Stimulated activated CD4-positive, alpha-beta T cell treated with anti-CD3 and anti-CD28 coated beads, TNF-alpha, amount 100 ng/mL, for 1 hour (primary cell): ENCODE data around the gene SQSTM1.
"Not testable (repeated sequence)": the region's sequence is repeated elsewhere in the genome, so short reads cannot be mapped to it uniquely, and the experiment has no call there.

Experiments used
- DNase-seq, 3 donors: peaks; one replicate each; pipeline ENCODE4 v3.0.0-alpha.2; 2020; ENCODE audit warnings: low read depth in 3 of 3, low spot score in 1 of 3

The SQSTM1 gene

GRCh38 chr5:179820483-179821297, at the start of gene SQSTM1:
Gene SQSTM1, plus strand, starts transcription at chr5:179820905. Its CDS starts 32 bp downstream, at chr5:179820937.
- peak; percentile 60 to 83 (median 80) for DNase-seq

DNA sequence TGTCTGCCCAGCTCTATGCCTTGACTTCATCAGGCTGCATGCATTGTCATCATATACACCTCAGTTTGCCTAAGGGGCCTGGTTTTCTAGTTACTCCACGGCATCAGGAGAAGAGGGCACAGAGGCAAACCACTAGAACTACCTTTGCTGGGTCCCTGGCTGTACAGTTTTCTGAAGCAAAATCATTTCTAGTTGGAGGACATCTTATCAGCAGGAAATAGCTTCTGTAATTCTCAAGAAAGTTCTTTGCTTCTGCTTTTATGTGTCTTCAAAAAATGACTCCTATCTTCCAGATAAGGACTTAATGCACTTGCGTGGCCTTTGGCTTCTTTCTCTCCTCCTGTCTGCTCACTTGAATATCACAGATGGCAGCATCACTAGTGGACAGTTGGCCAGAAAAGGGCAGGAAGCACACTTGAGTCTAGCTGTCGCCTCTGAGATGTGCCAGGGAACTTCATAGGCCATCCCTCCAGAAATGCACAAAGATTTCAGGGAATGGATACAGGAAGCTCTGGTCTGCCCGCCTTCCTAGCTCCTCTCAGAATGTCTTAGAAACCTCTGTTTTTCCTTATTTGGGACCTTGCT, 49.3 kb upstream of the SQSTM1 start:
- DNase-seq, result no peak

DNA sequence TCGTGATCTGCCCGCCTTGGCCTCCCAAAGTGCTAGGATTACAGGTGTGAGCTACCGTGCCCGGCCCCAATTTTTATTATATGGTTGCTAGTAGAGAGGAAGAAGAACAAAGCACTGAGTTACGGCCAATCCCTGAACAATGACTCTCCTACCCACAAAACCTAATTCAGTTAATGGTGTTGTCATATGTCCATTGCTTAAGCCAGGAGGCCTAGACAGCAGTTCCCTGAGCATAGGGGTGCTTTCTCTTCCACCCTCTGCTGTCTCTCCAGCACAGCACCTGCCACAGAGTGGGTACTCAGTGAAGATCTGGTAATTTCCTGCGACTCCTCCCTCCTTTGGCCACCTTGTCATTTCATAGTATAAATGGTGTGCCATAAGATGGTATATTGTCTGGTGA, 48.4 kb upstream of the SQSTM1 start:
- DNase-seq, result no peak

- DNase-seq, result no peak
These were observed 47.0 kb upstream of the SQSTM1 start for GRCh38 chr5:179773686-179774040.

- DNase-seq, result no peak
These were observed 46.3 kb upstream of the SQSTM1 start for GRCh38 chr5:179774442-179774841.

GRCh38 chr5:179776411-179776938, 44.2 kb upstream of the SQSTM1 start:
- DNase-seq, result no peak

GRCh38 chr5:179777456-179777855, 43.2 kb upstream of the SQSTM1 start:
- DNase-seq, result no peak

GRCh38 chr5:179777909-179778308, 42.8 kb upstream of the SQSTM1 start:
- no peak for DNase-seq

- no peak for DNase-seq
These were observed 42.1 kb upstream of the SQSTM1 start for GRCh38 chr5:179778591-179778990.

GRCh38 chr5:179779826-179780225, 40.9 kb upstream of the SQSTM1 start:
- no peak for DNase-seq

DNA sequence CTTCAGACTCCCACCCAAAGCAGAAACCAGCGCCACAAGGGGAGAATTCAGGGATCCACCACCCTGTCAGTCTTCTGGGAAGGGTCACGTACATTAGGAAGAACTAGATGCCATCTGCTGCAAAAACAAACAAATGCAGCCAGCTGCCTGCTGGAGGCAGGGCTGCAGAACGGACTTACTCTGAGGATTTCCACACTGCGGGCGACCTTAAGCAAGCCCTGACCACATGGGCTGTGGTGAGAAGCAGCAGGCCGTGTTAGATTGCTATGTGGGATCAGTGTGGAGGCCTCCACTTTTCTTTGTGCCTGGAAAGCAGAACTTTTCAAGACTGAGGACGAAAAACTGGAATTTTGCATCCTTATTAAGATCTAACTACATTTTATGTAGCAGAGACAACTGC, 40.3 kb upstream of the SQSTM1 start:
- DNase-seq, result no peak

DNA sequence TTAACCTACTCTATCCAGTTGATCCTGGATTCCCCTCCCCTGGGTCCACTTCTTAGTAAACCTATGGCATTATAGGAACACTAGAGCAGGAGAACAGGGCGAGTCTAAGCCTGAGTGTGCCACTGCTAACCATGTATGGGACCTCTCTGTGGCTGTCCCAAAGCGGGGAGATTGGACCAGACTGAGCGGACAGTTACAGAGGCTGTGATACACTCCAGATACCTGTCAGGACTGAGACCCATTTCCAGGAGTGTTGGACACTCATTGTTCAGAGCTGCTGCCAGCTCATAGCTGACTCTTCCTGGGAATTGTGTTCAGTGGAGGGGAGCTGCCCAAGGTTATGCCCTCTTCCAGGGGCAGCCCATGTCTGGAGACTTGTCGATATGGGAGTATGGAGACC, 38.9 kb upstream of the SQSTM1 start:
- DNase-seq, result no peak

DNA sequence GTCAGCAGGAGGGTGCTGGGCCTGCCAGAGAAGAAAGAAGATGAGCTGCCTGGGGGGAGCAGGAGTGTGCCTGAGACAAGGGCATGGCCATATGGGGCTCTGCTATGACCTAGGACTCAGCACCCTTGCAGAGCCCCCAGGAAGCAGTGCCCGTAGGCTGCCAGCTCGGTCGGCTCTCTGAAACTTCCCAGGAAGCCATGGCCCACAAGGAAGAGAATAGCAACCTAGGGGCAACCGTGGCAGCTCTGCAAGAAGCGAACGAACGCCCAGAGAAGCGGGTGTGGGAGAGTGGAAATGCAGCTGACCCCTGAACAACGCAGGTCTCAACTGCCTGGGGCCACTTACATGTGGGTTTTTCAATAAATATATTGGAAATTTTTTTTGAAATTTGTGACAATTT, 37.6 kb upstream of the SQSTM1 start:
- DNase-seq, result no peak

DNA sequence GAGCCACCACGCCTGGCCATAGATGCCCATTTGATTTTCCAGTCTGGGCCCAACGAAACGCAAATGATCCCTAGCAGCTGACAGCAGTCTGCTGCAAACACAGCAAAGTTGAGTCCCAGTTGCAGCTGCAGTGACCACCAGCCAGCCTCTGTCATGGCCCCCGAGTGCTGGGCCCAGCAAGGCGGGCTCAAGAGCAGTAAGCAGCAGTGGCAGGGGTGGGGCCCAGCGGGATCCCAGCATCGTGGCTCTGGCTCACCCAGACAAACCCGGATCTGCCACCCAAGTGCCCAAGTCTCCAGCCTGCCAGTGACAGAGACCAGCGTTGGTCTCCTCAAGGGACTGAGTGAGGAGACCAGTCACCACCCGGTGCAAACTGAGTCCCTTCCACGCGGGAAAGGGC, 33.8 kb upstream of the SQSTM1 start:
- no peak for DNase-seq

DNA sequence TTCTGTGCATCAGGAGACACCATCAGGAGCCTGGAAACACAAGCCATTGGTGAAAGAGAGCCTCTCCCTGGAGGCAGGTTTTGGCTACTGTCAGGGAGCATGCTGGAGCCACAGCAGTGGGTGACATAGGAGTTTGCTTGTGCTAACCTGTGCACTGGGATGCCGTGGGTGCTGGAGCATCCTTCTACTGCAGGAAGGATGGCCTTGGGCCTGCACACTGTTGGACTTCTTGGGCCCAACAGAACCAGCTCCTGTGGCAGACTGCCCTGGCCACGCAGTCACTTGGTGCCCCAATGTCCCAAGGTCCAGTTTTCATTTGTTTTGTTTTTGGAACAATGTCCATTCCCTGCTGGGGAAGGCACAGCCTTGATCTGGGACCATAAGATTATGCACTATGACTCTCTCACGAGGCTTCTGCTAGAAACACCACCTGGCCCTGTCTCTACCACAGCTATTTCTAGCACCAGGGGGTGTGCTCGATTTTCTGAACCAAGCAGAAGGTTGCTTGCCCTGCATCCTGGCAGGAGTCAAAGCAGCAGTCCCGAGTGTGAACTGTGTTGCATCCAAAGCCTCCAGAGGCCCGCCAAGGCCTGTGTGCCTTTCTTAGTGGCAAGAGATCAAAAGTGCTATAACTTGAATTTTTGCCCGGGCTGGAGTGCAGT, 32.4 kb upstream of the SQSTM1 start:
- no peak for DNase-seq

- DNase-seq, result not testable (repeated sequence)
These were observed 31.4 kb upstream of the SQSTM1 start for GRCh38 chr5:179789278-179789677.

DNA sequence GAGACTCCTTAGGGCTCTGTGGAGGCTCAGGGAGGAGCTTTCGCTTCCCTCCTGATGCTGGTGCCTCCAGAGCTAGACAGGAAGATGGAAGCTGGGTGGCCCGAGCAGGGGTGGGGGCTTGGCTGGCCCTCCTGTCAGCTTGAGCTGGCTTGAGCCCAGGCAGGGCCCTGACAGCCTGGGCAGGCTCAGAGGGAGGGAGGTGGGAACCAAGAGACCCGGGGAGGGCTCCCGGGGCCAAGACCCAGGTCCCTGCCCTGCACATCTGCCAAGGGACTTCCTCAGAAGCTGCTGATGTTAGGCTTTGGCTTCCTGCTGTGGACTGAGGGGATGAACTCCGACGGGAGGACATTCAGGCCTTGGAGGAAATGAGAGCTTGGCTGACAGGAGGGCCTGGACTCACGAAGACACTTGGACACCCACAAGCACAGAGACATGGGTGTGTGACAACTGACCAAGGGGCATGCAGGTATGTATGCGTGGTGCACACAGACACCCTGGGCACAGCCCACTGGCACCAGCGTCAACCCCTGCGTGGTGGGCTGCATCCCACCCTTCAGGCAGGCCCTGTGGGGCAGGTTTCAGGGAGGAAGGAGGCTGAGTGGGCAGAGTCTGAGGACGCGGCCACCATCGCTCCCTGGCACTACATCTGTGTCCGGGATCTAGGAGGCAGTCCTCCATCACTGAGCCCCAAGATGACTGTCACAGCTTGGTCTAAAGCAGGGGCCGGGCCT, 28.7 kb upstream of the SQSTM1 start:
- no peak for DNase-seq

GRCh38 chr5:179792612-179793467, 27.9 kb upstream of the SQSTM1 start:
- no peak for DNase-seq

GRCh38 chr5:179793468-179794139, 27.1 kb upstream of the SQSTM1 start, which contains the start of gene LTC4S:
Gene LTC4S, plus strand, starts transcription at chr5:179793986. Its CDS starts 95 bp downstream, at chr5:179794081.
- DNase-seq, result peak in 1 of 3 donors; percentile 31

- DNase-seq, result no peak
These were observed 26.5 kb upstream of the SQSTM1 start for GRCh38 chr5:179794171-179794570.
